Brain microvascular endothelial cell (primary cell): ENCODE results near the gene CDC42BPA.

Source experiments
- DNase-seq: peaks from one replicate; pipeline ENCODE4 v3.0.0-alpha.2; 2020
- H3K27ac ChIP-seq: fragments of 250-450 bp; sonication (Bioruptor Pico); 2 replicates; pipeline ENCODE4 v1.5.1; 2020; ENCODE audit warnings: mild to moderate bottlenecking, moderate library complexity
- H3K27me3 ChIP-seq: fragments of 250-450 bp; sonication (Bioruptor Pico); replicated peaks from 2 replicates; pipeline ENCODE4 v1.5.1; 2020; ENCODE audit warnings: mild to moderate bottlenecking
- H3K36me3 ChIP-seq: fragments of 250-450 bp; sonication (Bioruptor Pico); replicated peaks from 2 replicates; pipeline ENCODE4 v1.5.1; 2020; ENCODE audit warnings: mild to moderate bottlenecking
- H3K4me3 ChIP-seq: 2 replicates; pipeline ENCODE4 v1.5.1; 2011; ENCODE audit warnings: low read depth, mild to moderate bottlenecking, control low read depth, low read length, moderate library complexity
- in situ Hi-C: cut with HindIII; loops from 2 replicates; pipeline ENCODE4 v1.10.0; 2017; ENCODE audit warnings: low sequenced_read_pairs, low pct_ligation_motif_present
- TF ChIP-seq, protein P1 (sequence below): IDR thresholded peaks from 2 replicates; pipeline ENCODE4 v1.5.1; 2011; ENCODE audit warnings: low read depth, mild to moderate bottlenecking, moderate library complexity, low read length, control low read depth, inconsistent platforms; ENCODE audit errors: missing control alignments

CDC42BPA gene

DNA sequence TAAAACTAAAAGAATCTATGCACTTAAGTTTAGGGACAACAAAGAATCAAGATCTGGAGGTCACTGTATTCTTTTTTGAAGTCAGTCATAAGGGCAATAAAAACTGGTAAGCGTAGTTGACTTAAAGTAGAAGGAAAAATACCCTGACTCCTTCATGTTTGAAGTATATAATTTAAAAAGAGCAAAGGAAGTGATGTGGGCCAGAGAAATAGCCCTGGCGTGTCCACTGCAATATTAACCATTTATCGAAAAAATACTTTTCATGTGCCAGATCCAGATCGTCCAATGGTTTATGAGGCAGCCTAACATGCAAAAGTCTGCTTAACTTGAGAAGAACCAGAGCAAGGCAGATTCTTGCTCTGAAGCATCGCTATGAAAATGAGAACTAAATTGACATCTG, 216.2 kb downstream of the CDC42BPA start:
- Histone ChIP-seq H3K4me3 (no peak overlapping the region), H3K36me3 (peaks cover 6% of the 10 kb centered on the region), H3K27me3 (no peaks in the 10 kb centered on the region), H3K27ac (no peak overlapping the region)
- in situ Hi-C loops, result no loop called here
- no peak for DNase-seq
- TF ChIP-seq, protein P1, sequence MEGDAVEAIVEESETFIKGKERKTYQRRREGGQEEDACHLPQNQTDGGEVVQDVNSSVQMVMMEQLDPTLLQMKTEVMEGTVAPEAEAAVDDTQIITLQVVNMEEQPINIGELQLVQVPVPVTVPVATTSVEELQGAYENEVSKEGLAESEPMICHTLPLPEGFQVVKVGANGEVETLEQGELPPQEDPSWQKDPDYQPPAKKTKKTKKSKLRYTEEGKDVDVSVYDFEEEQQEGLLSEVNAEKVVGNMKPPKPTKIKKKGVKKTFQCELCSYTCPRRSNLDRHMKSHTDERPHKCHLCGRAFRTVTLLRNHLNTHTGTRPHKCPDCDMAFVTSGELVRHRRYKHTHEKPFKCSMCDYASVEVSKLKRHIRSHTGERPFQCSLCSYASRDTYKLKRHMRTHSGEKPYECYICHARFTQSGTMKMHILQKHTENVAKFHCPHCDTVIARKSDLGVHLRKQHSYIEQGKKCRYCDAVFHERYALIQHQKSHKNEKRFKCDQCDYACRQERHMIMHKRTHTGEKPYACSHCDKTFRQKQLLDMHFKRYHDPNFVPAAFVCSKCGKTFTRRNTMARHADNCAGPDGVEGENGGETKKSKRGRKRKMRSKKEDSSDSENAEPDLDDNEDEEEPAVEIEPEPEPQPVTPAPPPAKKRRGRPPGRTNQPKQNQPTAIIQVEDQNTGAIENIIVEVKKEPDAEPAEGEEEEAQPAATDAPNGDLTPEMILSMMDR, result no peak

DNA sequence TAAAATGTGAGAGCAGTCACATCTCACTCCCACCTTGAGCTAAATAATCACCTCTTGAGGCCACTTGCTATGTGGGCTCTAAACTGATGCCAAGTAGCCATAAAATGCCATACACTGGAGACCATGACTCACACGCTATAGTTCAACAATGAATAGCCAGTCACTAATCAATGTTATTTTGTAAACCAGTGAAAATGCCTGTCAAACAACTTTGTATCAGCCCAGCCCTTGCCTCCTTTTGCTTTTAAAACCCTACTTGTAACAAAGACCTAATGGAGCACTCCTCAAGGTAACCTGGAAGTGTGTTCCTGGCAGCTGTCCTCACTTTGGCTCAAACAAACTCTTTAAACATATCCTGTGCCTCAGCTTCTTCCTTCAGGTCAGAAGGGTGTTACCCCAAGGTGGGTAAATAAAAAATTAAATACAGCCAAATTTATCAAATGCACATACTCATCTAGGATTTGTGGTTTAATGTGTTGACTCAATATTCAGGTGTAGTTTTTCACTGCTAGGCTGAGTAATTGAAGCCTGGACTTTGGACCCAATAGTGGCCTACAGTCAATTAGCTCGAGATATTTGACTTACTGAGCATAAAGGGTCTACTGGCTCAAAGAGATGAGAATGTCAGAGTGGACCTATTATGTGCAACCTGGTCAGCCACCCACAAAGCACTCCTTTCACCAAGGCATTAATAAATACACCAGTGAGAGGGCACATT, 223.9 kb downstream of the CDC42BPA start:
- Histone ChIP-seq H3K36me3 (no peaks in the 10 kb centered on the region), H3K27ac (no peak overlapping the region), H3K4me3 (no peak overlapping the region), H3K27me3 (no peaks in the 10 kb centered on the region)
- TF ChIP-seq, protein P1, result no peak
- DNase-seq, result no peak
- in situ Hi-C loops, result no loop called here

DNA sequence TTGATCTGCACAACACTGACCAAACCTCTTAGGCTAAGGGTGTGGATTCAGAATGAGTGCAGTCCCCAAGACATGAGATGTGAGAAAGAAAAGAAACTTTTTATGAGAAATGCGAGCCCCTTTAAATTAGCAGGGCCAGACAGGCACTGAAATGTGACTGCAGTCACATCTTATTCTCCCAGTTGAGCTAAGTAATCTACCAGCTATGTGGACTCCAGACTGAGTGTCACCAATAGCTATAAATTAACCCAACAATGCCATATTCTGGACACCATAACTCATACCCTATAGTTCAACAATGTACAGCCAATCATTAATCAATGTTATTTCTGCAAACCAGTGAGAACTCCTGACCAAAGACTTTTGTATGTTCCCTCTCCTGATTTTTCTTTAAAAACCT, 225.0 kb downstream of the CDC42BPA start:
- in situ Hi-C loops, result no loop called here
- Histone ChIP-seq H3K36me3 (no peaks in the 10 kb centered on the region), H3K4me3 (no peak overlapping the region), H3K27me3 (no peaks in the 10 kb centered on the region), H3K27ac (no peak overlapping the region)
- no peak for DNase-seq
- TF ChIP-seq, protein P1, result no peak

DNA sequence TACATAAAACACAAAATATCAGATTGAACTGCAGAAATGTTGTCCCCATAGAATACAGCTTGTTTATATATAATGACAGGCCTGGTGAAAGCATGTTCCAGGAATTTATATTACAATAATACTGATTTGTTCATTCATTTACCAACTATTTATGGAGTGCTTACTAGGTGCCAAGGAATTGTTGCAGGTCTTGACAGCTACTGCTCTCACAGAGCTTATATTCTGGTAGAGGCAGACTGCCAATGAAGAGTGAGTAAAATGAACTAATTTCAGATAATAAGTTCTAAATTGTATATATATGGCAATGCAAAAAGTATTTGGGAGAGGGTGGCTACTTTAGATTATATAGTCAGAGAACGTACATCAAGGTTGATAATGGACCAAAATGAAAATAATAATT, 226.2 kb downstream of the CDC42BPA start:
- H3K4me3 ChIP-seq, result no peak overlapping the region
- TF ChIP-seq, protein P1, result no peak
- in situ Hi-C loops, result no loop called here

DNA sequence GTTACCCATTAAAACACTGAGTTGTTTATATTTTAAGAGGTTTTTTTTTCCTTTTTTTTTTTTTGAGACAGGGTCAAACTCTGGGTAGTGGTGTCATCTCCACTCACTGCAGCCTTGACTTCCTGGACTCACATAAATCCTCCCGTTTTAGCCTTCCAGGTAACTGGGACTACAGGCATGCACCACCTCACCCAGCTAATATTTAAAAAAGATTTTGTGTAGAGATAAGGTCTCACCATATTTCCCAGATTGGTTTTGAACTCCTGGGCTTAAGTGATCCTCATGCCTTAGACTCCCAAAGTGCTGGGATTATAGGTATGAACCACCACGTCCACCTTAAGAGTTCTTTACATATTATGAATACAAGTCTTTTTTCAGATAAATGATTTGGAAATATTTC, 231.7 kb downstream of the CDC42BPA start:
- H3K4me3 ChIP-seq, result no peak overlapping the region
- no peak for DNase-seq
- H3K27ac ChIP-seq, result no peak overlapping the region
- H3K27me3 ChIP-seq, result no peaks in the 10 kb centered on the region
- TF ChIP-seq, protein P1, result no peak
- H3K36me3 ChIP-seq, result no peaks in the 10 kb centered on the region
- in situ Hi-C loops, result no loop called here

More for the DNA sequence above, 226.2 kb downstream of the CDC42BPA start:
- H3K27ac ChIP-seq, result no peak overlapping the region
- DNase-seq, result no peak
- no peaks in the 10 kb centered on the region for H3K27me3 ChIP-seq
- H3K36me3 ChIP-seq, result no peaks in the 10 kb centered on the region
